Measurements from ENCODE around the gene FCRLB.

- TF ChIP-seq CTCF (IDR thresholded peaks at IDR 0.05) (no peak), POLR2A (IDR thresholded peaks at IDR 0.05) (no peak)
Observed at GRCh38 chr1:161706113-161706481, 15.2 kb upstream of the FCRLB start.
